HG02973 (cell line): ENCODE data around the gene ARL8A.
"Not testable (repeated sequence)": the region's sequence is repeated elsewhere in the genome, so short reads cannot be mapped to it uniquely, and the experiment has no call there.

Source experiments
- ATAC-seq: cut with Tn5 transposase; IDR thresholded peaks from one replicate; pipeline ENCODE4 v1.9.1; 2021; ENCODE audit warnings: moderate library complexity; ENCODE audit not compliant: unreplicated experiment

ARL8A gene

DNA sequence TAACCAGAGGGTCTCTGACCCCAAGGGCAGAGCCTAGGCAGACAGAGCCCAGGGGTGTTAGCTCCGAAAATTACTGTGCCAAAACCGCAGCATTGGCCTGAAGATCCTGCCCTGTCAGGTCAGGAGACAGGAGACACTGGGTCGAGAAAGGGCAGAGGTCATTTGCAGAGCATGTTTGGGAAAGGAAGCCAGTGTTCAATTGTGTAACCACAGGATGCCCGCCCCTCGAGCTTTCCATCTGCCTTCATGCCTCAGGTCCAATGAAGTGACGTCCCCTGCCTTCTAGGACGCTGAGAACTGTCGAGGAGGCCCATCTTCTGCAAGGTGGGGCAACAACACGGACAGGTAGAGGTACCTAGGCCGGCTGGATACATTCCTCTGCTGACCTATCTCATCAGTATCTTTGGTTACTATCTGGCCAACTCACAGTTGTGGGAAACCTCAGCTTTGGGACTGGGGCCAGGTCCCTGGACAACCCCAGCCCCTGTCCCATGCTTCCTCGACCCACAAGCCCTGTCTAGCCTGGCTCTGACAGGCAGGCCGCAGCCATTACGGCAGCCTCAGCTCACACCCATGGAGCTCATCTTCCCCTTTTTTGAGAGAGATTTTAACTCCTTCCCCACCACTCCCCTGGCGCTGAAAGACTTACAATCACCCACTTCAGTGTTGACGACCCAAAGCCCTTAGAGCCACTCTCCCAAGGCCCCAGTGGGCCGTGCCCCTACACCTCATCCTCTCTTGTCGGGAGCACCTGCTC is 1.3 kb downstream of the ARL8A start:
- ATAC-seq, result peak; percentile 24

GRCh38 chr1:202141468-202141867 is 3.1 kb downstream of the ARL8A start:
- not testable (repeated sequence) for ATAC-seq

DNA sequence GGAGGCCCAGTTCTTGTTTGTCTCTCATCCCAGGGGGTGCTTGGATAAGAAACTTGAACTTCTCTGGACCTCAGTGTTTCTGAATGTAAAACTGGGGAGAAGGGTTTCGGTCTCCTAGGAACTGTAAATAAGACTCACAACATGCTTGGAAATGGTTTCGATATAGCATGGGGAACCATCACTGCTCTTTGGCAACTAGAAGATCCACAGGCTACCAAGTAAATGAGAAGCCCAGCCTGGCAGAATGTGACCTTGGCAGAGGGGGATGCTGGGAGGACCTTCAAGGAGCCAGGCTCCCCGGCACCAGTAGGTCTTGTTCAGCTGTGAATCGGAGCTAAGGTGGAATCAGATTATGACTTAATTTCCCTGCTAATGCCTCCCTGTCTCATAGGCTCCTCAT is 3.7 kb downstream of the ARL8A start:
- no peak for ATAC-seq

DNA sequence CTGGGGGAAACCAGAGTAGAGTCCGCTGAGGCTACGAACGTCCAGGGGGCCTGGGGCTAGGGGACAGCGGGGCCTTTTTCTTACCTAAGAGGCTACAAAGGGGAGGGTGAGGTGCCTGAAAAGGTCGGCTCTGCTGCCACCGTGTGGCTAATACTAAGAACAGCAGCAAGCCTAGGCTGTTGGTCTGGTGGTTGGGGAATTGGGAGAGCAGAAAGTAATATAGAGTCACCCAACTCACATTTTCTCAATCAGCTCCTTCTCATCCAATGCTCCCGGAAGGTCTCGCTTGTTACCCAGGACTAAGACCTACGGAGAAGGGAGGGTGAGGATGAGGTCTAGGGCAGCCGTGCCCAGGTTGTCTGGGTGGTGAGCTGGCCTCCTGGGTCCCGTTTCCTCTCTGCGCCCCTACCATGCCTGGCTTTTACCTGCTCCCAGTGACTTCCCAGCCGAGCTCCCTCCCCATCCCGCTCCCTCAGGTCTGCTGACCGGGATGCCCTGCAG is 9.3 kb downstream of the ARL8A start:
- no peak for ATAC-seq

GRCh38 chr1:202134645-202135172 is 9.8 kb downstream of the ARL8A start:
- no peak for ATAC-seq

DNA sequence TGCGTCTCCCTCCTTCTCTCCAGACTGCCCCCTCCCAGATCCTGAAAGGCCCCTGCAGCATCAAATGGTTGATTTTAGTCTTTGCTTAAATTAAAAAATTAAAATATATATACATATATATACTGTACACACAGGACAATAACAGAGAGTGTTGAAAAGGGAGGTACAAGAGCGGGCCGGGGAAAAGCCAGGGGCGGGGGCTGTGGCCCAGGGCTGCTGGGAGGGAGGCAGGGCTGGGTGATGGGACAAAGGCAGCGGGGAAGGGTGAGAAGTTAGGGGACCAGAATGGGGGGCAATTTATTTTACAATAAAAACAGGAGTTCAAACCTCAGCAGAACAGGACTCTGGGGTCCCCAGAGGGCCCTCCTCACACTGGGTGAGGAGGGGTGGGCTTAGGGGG is 10.5 kb downstream of the ARL8A start:
- ATAC-seq, result no peak

DNA sequence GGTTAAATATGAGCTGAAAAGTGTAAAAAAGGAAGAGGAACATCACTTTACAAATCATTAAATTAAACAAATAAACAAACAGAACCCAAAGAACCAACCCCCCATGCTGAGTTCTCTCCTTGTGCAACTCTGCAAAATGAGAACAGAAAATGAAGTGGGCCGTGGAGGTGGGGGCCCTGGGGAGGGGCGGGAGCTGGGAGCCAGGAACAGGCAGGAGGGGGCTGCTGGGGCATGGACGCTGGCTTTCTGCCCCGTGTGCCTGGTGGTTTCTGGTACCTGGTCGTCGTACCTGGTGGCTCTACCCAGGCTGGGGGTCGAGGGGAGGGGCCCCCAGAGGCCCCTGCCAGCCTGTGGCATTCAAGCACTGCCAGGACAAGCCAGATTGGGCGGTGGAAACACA is 11.0 kb downstream of the ARL8A start:
- no peak for ATAC-seq

GRCh38 chr1:202133001-202133400 is 11.5 kb downstream of the ARL8A start:
- ATAC-seq, result no peak

DNA sequence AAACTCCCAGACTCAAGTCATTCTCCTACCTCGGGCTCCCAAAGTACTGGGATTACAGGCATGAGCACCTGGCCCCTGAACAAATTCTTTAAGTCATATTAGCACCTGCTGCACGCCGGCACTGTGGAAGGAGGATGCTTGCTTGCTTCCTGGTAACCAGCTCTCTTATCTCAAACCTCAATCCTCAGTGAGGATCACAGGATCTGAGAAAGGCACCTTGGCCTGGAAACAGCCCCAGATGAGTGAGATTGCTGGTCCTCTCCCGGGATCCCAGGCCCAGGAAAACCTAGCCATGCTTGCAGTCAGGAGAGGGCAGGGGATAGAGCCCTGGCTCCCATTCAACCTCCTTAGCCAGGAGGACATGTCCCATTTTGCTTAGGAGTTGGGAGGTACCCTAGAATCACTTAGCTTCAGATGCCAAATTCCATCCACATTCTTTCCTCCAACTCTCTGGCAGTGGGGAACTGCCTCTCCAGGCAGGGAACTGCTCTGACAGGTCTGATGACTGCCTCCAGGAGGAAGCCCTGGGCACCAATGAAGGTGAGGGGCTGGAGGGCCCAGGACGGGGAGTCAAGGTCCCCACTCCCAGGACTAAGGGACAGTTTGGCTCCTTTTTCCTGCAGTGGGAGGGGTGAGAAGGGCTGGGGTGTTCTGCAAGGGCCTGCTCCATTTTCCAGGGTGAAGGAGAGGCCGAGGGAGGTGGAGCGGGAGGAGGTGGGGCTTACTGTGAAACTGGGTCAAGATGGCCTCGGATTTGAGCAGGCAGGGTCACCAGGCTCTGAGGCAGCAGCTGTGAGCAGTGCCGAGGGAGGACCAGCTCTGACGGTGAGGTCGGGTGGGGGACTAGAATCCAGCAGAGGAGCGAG is 12.3 kb downstream of the ARL8A start:
- no peak for ATAC-seq

DNA sequence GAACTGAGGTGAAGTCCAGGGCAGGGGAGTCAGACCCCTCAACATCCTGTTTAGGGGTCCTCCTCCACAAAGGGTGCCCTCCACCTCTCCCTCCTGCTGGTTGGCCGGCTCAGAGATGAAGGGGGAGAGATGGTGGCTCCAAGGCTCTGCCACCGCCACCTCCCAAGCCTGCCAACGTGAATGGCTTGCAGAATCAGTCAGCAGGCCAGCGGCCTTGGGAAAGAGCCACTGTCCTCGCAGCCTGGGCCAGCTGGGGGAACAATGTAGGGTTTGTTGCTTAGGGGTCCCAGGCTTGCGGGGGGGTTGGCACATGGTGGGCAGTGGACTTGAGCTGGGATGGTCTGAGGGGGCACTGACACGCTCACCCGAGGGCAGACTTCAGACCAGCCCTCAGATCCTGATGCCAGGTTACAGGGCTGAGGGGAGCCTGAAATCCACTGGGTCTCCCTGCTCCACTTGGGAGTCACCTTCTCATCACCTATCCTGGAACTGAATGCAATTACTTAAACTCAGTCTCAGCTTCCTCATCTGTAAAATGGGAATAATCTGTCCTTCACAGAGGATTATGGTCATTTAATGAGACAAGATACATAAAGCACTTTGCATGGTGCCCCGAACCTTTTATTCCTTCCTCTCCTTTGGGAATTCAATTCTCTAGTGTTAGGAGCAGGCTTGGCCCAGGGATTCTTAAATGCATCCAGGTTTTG is 13.6 kb downstream of the ARL8A start:
- no peak for ATAC-seq

- ATAC-seq, result no peak
Measured at GRCh38 chr1:202130297-202130721, 14.2 kb downstream of the ARL8A start.

- ATAC-seq, result no peak
Measured at GRCh38 chr1:202129453-202130296, 14.9 kb downstream of the ARL8A start.

- ATAC-seq, result no peak
Measured at GRCh38 chr1:202127836-202128622, 16.5 kb downstream of the ARL8A start.

DNA sequence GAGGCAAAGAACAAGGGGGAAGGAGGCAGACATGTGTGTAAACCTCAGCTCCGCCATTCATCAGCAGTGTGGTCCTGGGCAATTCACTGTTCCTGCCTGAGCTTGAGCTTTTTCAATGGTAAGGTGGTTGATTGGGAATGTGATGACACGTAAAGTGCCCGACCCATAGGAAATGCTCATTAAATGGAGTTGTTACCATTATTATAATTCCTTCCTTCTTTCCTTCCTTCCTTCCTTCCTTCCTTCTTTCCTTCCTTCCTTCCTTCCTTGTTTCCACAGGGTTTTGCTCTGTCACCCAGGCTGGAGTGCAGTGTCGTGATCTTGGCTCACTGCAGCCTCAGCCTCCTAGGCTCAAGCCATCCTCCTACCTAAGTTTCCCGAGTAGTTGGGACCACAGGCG is 17.5 kb downstream of the ARL8A start:
- no peak for ATAC-seq

DNA sequence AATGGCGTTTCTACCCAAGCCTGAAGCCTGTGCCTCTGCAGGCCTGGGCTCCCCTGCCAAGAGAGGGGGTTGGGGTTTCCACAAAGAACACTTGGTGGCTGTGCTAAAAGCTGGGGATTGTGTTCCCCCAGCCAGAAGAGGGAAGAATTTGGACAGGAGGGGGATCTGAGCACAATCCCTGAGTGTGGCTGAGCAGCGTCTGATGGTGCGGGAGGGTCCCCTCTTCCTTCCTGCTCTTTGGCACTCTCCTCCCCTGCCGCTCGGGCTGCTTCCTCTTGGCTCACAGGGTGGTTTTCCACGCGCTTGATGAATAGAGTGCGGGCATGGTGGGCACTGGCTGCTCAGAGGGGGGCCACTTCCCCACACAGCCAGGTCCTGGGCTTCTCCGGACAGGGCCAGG is 18.1 kb downstream of the ARL8A start:
- ATAC-seq, result no peak

DNA sequence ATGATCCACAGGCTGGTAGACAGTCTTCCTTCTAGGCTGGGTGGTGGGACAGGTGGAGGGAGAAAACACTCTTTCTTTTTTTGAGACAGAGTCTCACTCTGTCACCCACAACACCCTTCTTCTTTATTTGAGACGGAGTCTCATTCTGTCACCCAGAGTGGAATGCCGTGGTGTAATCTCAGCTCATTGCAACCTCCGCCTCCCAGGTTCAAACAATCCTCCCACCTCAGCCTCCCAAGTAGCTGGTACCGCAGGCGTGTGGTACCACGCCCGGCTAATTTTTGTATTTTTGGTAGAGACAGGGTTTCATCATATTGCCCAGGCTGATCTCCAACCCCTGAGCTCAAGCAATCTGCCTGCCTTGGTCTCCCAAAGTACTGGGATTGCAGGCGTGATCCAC is 18.9 kb downstream of the ARL8A start:
- ATAC-seq, result no peak

- no peak for ATAC-seq
Measured at GRCh38 chr1:202124142-202124541, 20.4 kb downstream of the ARL8A start.

DNA sequence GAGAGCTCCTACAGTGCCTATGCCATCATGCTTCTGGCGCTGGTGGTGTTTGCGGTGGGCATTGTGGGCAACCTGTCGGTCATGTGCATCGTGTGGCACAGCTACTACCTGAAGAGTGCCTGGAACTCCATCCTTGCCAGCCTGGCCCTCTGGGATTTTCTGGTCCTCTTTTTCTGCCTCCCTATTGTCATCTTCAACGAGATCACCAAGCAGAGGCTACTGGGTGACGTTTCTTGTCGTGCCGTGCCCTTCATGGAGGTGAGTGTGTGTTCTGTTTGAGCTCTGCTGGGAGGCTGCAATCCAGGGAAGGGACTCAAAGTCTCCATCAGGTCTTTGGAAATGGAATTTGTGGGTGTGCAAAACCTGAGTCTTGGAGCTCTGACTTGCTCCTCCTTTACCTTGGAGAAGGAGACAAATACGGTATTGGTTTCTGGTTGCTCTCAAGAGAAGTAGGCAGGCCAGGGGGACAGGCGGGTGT is 21.2 kb downstream of the ARL8A start:
- no peak for ATAC-seq

DNA sequence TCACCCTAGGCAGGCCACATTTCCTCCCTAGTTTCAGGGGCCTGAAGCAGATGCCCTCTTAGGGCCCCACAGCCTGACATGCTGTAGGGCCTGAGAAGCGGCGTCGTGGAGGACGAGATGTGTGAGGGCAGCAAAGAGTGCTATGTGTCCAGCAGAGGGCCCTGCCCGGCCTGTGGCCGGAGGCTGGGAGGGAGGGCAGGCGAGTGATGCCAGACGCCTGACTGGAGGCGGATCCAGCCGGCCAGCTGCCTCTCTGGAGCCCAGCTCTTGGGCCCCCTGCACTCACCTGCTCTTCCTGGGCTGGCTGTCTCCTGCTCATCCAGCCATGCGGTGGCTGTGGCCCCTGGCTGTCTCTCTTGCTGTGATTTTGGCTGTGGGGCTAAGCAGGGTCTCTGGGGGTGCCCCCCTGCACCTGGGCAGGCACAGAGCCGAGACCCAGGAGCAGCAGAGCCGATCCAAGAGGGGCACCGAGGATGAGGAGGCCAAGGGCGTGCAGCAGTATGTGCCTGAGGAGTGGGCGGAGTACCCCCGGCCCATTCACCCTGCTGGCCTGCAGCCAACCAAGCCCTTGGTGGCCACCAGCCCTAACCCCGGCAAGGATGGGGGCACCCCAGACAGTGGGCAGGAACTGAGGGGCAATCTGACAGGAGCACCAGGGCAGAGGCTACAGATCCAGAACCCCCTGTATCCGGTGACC is 21.8 kb downstream of the ARL8A start, which contains the start of gene GPR37L1:
Gene GPR37L1, plus strand, starts transcription at position 279 of the 697 bp plus-strand sequence. Its CDS starts 47 bp downstream, at position 326.
- no peak for ATAC-seq
